Measurements from ENCODE around the gene SH3GL1.

The SH3GL1 gene

DNA sequence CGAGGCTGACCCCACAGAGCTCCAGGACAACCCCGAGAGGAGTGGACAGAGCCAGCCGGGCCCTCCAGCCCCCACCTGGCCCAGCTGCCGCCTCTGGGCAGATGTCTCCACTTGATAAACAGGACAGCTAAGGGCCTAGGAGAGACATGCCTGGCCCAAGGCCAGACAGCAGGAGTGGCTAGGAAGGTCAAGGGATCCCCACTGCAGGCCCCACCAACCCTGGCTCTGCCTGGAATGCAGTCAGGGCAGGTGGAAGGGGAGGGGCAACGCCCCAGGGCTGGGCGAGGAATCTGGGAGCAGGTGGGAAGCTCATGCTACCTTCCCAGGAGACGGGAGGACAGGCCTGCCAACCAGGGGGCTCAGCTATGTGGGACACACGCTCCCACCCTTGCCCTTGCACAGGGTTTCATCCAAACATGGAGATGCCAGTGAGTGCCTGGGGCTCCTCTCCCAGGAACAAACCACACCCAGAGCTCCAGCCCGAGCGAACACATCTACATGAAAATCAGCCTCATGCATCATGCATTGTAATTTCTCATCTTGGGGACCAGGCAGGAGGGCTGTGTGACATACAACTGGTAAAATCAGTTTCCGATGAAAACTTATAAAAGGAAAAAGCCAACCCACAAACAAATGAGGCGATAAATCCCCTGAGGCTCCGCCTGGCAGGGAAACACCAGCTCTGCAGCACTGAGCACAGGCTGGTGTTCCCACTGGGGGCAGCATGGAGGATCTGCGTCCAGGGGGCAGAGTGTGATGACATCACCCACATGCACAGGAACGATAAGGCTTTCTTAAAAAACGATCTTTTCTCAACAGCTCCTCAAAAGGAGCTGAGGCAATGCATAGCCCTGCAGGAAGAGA, 25.0 kb downstream of the SH3GL1 start:
- peak; percentile 38 for DNase-seq

DNA sequence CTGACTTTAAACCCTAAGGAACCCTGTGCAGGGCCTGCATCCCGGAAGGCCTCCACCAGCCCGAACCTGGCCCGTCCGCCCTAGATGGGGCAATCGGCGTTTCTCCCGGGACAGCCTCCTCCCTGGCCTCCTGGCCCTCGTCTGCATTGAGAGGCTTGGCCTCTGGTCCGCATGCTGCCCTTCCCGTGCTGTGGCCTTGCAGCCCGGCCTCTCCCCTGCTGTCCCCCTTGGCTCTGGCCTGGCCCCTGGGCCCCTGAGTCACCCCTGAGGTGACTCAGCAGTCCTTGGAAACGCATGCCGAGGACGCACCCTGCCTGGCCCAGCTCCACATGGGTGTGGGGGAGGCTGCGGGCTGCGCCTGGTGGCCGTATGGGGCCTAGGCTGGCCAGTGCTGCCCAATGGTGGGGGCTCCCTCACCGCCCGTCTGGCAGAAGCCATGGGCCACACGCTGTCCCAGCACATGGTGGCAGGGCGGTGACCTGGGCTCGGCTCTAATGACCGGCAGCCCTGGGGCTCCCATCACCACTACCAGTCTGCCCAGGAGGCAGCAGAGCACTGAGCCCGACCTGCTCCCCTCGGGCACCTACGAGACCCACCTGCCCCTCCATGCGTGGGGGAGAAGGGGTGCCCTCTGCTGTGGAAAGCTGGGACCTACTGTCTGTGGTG, 25.7 kb downstream of the SH3GL1 start:
- peak; percentile 51 for DNase-seq

DNA sequence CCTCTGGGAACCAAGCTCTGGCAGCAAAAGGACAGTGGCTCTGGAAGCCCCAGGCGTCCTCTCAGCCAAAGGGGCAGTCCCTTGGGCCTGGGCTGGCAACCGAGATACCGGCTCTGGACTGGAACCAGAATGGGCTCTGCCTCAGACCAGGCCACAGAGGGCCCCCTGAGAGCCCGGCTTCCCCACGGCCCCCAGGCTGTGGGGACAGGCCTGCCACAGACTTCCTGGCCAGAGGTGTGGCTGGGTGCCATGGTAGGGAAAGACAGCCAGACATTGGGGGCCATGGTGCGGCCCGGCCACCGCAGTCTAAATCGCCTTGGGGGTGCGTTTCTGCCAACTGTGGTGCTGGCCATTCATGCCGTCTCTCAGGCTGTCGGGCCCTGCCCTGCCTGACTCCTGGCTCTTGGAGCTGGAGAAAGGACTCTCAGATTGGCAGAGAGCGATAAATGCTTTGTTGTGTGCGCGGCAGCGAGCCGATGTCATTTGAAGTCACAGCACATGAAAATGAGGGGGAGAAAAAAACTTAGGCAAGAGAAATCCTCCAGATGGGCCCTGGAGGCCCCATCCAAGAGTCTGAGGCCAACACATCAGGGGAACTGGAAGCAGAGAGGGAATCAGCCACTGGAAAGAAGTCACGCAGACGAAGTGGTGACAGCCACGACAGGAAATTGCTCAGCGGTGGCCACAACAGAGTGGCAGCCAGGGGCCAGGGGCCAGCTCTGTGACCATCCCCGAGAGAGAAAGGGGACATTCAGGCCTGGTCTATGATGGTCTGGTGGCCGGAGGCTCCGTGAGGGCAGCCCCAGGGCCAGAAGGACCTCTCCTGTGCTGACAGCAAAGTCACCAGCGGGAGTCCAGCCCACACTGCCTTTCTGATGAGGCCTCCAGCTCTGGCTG, 26.5 kb downstream of the SH3GL1 start:
- DNase-seq = peak; percentile 19

GRCh38 chr19:4373013-4373367, 27.4 kb downstream of the SH3GL1 start:
- no peak for DNase-seq

DNA sequence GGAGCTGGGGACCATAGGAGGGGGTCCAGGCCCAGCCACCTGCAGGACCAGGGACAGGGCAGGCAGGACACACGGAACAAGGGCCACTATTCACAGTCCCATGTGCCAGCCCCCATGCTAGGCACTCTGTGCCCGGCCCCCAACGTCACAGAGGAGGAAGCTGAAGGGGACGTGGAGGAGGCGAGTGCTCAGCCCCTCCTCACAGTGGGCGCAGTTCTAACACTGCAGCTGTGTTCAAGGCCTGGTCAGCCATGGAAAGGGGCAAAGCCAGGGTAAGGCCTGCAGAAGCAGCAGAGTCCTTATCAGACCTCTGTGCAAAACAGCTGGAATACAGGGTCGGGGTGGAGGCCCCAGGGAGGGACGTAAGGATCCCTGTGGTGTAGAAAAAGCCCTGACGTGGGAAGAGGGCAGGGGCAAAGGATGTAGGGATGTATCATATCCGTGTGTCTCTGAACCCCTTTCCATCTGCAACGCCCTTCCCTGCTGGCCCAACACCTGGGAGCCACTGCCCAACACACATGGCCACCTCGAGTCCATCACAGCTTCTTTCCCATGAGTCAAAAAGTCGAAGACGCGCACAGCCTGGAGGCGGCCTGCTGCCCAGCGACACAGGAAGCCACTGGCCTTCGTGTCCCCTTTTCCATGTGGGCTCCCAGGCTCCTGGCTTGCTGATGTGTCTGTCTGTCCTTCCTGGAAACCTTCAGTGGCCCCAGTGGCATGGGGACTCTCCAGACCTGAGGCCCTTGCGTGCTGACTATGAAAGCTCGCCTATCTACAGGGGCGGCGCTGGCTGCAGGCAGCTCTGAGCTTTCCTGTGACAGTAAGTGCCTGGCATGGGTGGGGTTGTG, 28.0 kb downstream of the SH3GL1 start:
- no peak for DNase-seq

DNA sequence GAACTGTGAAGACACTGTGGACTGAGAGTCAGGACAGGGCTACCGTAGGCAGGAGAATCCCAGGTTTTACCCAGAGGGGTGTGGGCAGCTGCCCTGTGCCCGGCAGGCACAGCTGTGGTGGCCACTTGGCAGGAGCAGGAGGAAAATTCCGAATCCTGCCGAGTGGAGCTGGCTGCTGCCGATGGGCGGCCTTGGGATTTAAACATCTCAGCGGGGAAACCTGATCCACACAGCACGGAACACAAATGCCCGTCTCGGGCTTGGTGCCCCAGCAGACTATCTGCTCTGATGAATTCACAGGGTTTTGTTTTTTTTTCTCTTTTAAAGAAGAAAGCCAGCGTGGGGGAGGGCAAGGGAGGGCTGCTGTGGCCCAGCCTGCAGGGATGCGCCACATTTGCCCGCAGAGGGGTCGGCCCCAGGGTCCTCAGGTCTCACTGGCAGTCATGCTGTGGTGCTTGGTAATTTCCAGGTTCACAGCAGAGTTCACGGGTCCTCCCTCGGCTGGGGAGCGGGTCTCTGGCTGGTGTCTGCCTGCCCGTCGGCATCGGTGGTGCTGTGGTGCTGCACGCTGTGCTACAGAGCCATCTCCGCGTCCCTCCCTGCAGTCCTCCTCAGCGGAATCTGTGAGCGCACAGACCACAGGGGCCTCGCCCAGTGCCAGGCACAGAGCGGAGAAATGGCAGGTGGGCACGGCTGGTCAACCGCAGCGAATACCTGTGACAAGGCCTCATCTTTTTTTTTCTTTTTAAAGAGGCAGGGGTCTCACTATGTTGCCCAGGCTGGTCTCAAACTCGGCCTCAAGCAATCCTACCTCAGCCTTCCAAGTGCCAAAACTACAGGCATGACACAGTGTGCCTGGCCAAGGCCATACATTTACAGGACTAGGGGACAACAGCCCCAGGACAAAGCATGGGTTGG, 28.8 kb downstream of the SH3GL1 start:
- DNase-seq = no peak

DNA sequence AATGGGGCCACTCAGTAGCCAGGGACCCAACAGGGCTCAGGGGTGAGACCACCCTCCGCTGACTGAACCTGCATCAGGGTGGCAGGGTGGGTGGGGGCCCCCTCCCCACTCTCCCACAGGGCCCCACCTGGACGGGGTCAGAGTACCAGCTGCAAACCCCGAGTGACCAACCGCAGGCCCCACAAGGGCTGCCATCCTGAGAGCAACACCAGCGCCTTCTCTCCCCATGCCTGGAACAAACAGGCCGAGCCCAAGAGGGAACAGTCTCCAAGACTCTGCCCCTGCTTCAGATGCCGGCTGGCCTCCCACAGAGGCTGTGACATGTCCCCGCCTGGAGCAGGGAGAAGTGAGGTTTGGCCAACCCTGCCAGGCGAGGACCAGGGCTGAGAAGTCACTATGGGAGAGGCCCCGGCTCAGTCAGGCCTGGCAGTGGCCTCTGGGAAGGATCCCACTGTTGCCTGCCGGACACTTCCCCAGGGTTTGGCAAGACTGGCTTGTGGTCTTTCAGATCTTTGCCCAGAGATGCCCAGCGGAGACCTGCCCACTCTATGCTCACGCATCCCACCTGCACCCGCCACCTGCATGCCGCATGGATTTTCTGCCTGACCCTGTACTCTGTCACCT, 29.8 kb downstream of the SH3GL1 start:
- DNase-seq = no peak

- peak; percentile 75 for DNase-seq
Observed at GRCh38 chr19:4369888-4370260, 30.5 kb downstream of the SH3GL1 start.

DNA sequence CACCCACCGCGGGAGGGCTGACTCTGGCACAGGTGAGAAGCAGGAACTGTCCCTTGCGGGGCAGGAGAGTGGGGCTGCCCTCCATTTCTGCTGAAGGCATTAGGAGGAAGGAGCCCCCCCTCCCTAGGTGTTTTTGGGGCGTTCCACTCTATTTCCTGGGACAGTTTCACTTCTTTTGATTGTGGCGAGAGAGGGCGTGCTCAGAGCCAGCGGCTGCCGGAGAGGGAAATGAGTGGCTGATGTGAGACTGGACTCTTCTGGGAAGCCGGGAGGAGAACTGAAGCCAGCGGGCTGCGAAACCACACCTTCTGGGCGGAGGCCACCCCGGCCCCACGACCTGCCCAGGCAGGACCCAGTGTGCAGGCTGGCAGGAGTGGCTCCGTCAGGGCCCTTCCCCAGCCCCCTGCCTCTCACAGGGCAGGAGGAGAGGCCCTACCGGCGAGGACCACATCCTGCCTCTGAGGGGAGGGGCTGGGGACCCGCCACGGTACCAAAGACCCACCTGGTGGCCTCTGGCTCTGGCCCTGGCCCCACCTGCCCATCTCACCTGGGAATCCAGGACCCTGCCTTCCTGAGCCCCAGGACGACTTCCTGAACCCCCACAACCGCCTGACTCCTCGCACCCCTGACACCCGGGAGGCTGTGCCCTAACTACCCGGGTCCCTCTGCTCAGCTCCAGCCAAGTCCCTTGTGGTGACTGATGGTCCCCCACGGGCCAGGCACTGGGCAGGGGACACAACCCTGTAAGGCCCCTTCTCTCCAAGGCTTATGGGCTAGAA, 31.0 kb downstream of the SH3GL1 start:
- peak; percentile 77 for DNase-seq

DNA sequence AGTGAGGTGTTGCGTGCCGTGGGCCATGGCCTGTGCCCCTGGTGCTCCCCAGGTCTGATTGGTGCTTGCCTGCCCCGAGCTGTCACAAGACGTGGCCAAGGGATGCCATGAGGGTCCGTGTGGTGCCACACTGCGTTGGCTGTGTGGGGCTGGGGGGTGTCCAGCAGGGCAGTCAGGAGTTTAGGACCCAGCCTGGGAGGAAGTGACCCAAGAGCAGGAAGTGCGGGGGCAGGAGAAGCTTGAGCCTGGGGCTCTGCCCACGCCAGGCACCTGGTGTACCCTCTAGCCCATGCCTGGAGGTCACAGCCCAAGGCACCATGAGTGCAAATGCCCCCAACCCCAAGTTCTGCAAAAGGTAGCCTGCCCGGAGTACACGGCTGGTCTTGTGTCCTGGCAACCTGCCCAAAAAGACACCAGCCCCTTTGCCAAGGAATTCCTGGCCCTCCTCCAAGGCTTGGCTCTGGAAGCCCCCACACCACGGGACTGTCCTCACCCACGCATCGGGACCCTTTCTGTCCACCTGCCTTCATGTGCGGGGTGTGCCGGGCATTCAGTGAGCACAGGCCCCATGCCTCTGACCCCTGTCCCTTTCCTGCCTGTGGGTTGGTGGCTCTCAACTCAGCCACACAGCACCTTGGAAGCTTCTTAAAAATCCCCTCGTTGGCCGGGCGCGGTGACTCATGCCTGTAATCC, 32.1 kb downstream of the SH3GL1 start:
- DNase-seq = no peak

GRCh38 chr19:4367781-4368127, 32.6 kb downstream of the SH3GL1 start:
- DNase-seq = peak; percentile 10

DNA sequence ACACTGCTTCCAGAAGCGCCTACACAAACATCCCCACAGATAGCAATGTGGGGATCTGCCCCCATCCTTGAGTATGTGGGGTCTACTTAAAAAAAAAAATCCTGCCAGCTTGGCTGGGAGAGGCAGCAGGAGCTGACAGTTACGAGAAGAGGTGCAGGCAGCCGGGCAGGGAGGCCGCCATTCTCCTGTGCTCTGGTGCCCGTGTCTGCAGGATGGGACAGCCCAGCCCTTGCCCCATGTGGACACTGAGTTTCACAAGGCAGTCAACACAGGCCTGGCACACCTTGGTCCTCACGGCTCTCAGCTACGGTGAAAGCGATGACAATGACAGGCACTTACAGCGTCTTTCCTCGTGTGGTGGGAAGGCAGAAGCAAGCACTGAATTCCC, 33.0 kb downstream of the SH3GL1 start:
- no peak for DNase-seq

DNA sequence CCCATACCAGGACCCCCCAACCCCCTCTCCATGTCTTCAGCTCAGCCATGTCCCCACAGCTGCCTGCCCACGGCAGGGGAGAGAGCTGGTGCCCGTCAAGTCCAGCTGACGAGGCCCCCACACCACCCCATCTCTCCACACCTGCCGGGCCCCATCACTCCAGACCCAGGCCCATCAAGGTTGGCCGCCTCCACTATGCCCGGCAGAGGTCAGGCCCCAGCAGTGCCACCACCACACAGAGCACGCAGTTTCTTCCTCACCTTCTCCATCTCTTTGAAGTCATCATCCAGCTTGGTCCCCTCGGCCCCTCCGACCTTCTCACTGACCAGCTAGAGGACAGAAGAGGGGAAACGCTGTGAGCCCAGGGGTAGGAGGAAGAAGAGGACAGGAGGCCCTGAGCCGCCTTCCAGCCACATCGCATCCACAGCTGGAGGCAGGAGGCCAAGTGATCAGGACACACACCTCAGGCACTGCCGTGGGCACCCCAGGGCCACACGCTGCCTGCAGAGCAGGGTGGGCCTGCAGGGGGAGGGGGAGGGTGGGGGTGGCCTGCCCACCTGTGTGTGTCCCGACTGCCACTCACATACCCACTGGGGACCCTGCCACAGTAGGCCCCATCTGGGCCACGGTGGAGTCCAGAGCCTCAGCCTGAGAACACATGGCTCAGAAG, 33.5 kb downstream of the SH3GL1 start:
- DNase-seq = no peak

GRCh38 chr19:4365791-4366665, 34.3 kb downstream of the SH3GL1 start:
- no peak for DNase-seq

- no peak for DNase-seq
Observed at GRCh38 chr19:4365341-4365740, 35.0 kb downstream of the SH3GL1 start.

GRCh38 chr19:4363571-4364304, 36.6 kb downstream of the SH3GL1 start:
- DNase-seq = no peak
